Measurements from ENCODE around the gene EXOC6.

The EXOC6 gene

DNA sequence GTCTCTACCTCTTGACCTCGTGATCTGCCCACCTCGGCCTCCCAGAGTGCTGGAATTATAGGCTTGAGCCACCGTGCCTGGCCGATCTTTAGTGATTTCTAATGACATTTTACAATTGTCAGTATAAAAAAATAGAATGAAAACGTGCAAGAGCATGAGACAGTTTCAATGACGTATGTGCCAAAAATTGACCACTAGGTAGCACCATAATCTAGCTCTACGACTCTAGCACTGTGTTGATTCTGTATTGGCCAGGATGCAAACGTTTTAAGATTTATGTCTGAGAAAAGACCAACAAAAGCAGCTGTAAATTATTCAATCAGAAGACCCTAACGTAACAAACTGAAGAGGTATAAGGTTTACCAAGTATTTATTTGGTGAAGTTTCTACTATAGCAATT lies 25.4 kb upstream of the EXOC6 start:
- no peak overlapping the region for H3K4me3 ChIP-seq (IDR thresholded peaks at IDR 0.05; ENCODE audit: insufficient read depth, low read depth, low read length)
- H4K20me1 ChIP-seq (ENCODE audit: insufficient read depth) = no peaks in the 10 kb centered on the region
- TF ChIP-seq, protein P1, sequence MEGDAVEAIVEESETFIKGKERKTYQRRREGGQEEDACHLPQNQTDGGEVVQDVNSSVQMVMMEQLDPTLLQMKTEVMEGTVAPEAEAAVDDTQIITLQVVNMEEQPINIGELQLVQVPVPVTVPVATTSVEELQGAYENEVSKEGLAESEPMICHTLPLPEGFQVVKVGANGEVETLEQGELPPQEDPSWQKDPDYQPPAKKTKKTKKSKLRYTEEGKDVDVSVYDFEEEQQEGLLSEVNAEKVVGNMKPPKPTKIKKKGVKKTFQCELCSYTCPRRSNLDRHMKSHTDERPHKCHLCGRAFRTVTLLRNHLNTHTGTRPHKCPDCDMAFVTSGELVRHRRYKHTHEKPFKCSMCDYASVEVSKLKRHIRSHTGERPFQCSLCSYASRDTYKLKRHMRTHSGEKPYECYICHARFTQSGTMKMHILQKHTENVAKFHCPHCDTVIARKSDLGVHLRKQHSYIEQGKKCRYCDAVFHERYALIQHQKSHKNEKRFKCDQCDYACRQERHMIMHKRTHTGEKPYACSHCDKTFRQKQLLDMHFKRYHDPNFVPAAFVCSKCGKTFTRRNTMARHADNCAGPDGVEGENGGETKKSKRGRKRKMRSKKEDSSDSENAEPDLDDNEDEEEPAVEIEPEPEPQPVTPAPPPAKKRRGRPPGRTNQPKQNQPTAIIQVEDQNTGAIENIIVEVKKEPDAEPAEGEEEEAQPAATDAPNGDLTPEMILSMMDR (conservative IDR thresholded peaks at IDR 0.05; ENCODE audit: low read depth, low read length) = no peak
- H3K27me3 ChIP-seq (ENCODE audit: insufficient read depth, low read depth) = no peaks in the 10 kb centered on the region
- no peaks in the 10 kb centered on the region for H3K79me2 ChIP-seq (ENCODE audit: insufficient read depth, low read depth)
- no peaks in the 10 kb centered on the region for H3K4me1 ChIP-seq (ENCODE audit: low read depth, poor library complexity, severe bottlenecking)
- no peak overlapping the region for H3K9ac ChIP-seq
- H3K36me3 ChIP-seq (ENCODE audit: insufficient read depth) = no peaks in the 10 kb centered on the region
- no peak overlapping the region for H3K4me2 ChIP-seq
- no peak overlapping the region for H3K27ac ChIP-seq
- no peak overlapping the region for H2AFZ ChIP-seq (ENCODE audit: low read depth)

DNA sequence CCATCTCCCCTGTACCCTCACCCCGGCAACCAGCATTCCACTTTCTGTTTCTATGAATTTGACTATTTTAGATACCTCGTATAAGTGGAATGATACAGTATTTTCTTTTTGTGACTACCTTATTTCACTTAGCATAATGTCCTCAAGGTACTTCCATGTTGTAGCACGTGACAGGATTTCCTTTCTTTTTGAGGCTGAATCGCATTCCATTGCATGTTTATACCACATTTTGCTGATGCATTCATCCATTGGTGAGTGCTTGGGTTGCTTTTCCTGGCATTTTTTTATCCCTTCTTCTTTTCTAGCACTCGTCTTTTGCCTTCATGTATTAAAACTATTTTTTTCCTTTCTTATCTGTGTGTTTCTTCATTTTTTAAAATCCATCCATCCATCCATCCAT lies 22.3 kb upstream of the EXOC6 start:
- TF ChIP-seq, protein P1 (conservative IDR thresholded peaks at IDR 0.05; ENCODE audit: low read depth, low read length) = no peak
- no peaks in the 10 kb centered on the region for H3K4me1 ChIP-seq (ENCODE audit: low read depth, poor library complexity, severe bottlenecking)
- no peak overlapping the region for H3K4me3 ChIP-seq (IDR thresholded peaks at IDR 0.05; ENCODE audit: insufficient read depth, low read depth, low read length)
- H3K27ac ChIP-seq = no peak overlapping the region
- no peak overlapping the region for H3K9ac ChIP-seq
- no peak overlapping the region for H3K4me2 ChIP-seq
- H3K36me3 ChIP-seq (ENCODE audit: insufficient read depth) = no peaks in the 10 kb centered on the region
- H3K27me3 ChIP-seq (ENCODE audit: insufficient read depth, low read depth) = no peaks in the 10 kb centered on the region
- no peak overlapping the region for H2AFZ ChIP-seq (ENCODE audit: low read depth)
- H3K79me2 ChIP-seq (ENCODE audit: insufficient read depth, low read depth) = no peaks in the 10 kb centered on the region
- no peaks in the 10 kb centered on the region for H4K20me1 ChIP-seq (ENCODE audit: insufficient read depth)

DNA sequence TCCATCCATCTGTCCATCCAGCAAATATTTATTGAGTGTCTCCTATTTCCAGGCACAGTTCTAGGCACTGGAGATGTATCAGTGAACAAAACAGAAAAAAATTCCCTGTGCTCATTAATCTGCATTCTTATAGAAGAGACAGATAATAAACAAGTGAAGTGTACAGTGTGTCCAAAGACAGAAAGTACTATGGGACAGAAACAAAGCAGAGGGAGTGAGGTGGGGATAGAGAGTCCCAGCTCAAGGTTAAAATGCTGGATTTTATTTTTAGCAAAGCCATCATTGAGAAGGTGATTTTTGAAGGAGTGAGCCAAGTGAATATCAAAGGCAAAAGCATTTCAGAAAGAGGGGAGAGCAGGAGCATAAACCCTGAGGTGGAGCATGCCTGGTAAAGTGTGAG lies 21.8 kb upstream of the EXOC6 start:
- TF ChIP-seq, protein P1 (conservative IDR thresholded peaks at IDR 0.05; ENCODE audit: low read depth, low read length) = no peak

DNA sequence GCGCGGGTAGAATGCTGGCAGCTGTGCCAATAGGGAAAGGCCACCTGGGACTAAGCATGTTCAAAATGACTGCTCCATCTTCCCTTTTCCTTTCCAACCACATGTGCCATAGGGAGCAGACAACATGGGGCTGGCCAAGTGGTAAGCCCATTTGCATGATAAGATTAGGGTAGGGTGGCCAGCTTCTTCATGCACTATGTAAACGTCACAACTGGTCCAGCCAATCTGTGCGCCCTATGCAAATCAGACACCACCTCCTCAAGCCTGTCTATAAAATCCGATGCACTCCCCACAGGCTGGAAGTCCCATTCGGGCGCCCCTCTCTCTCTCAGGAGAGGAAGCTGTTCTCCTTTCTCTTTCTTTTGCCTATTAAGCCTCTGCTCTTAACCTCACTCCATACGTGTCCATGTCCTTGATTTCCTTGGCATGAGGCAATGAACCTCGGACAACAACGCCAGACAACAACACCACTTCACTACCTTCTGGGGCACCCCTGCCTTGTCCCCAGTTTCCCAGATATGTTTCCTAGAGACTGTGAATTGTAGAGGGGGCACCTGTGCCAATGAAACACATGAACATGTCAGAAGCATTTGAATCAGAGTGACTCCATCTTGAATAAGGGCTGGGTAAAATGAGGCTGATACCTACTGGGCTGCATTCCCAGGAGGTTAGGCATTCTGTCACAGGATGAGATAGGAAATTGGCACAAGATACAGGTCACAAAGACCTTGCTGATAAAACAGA lies 19.1 kb upstream of the EXOC6 start:
- H3K27me3 ChIP-seq (ENCODE audit: insufficient read depth, low read depth) = no peaks in the 10 kb centered on the region
- TF ChIP-seq, protein P1 (conservative IDR thresholded peaks at IDR 0.05; ENCODE audit: low read depth, low read length) = no peak
- H3K4me3 ChIP-seq (IDR thresholded peaks at IDR 0.05; ENCODE audit: insufficient read depth, low read depth, low read length) = no peak overlapping the region
- H3K36me3 ChIP-seq (ENCODE audit: insufficient read depth) = no peaks in the 10 kb centered on the region
- H3K4me1 ChIP-seq (ENCODE audit: low read depth, poor library complexity, severe bottlenecking) = no peaks in the 10 kb centered on the region
- no peak overlapping the region for H3K4me2 ChIP-seq
- no peaks in the 10 kb centered on the region for H4K20me1 ChIP-seq (ENCODE audit: insufficient read depth)
- H2AFZ ChIP-seq (ENCODE audit: low read depth) = no peak overlapping the region
- H3K79me2 ChIP-seq (ENCODE audit: insufficient read depth, low read depth) = no peaks in the 10 kb centered on the region
- H3K27ac ChIP-seq = no peak overlapping the region
- no peak overlapping the region for H3K9ac ChIP-seq

More for the DNA sequence above, 21.8 kb upstream of the EXOC6 start:
- Histone ChIP-seq H3K36me3 (ENCODE audit: insufficient read depth) (no peaks in the 10 kb centered on the region), H3K79me2 (ENCODE audit: insufficient read depth, low read depth) (no peaks in the 10 kb centered on the region), H3K9ac (no peak overlapping the region), H2AFZ (ENCODE audit: low read depth) (no peak overlapping the region), H4K20me1 (ENCODE audit: insufficient read depth) (no peaks in the 10 kb centered on the region), H3K27ac (no peak overlapping the region), H3K4me3 (IDR thresholded peaks at IDR 0.05; ENCODE audit: insufficient read depth, low read depth, low read length) (no peak overlapping the region), H3K4me2 (no peak overlapping the region), H3K4me1 (ENCODE audit: low read depth, poor library complexity, severe bottlenecking) (no peaks in the 10 kb centered on the region), H3K27me3 (ENCODE audit: insufficient read depth, low read depth) (no peaks in the 10 kb centered on the region)

All from KMS-11 (cell line).